Kidney (tissue), 14 donors: Measurements from ENCODE around the gene HOXC4. TPM values are rescaled to one million over a fixed set of nuclear protein-coding genes. Genes with fewer than 3 reads are reported as not detected.
A peak's percentile ranks its signal among the peaks of the same experiment; 100 is the strongest.

Experiments used
- DNase-seq, 5 donors: peaks; one replicate each; pipeline ENCODE4 v3.0.0-alpha.2; 2013 to 2020
- FAIRE-seq: peaks from 2 replicates; lab custom pipeline; 2012; peaks lifted over from hg19 to GRCh38; lab: Jason Lieb, UNC
- H3K27ac ChIP-seq, 2 donors: one replicate each; pipeline ENCODE4 v1.7.0; 2013; ENCODE audit warnings: low read depth in 2 of 2, low read length in 2 of 2, inconsistent platforms in 1 of 2
- H3K27me3 ChIP-seq: one replicate; pipeline ENCODE4 v1.7.1; 2013; ENCODE audit warnings: low read length, inconsistent platforms; ENCODE audit not compliant: control insufficient read depth, insufficient read depth
- H3K36me3 ChIP-seq, 3 donors: one replicate each; pipeline versions ENCODE4 v1.7.0 to v1.7.1; 2013; ENCODE audit warnings: low read length in 3 of 3, control low read depth in 1 of 3, inconsistent platforms in 1 of 3; ENCODE audit not compliant: insufficient read depth in 3 of 3, control insufficient read depth in 2 of 3
- H3K4me1 ChIP-seq, 3 donors: one replicate each; pipeline versions ENCODE4 v1.7.0 to v1.7.1; 2013; ENCODE audit warnings: low read length in 3 of 3, inconsistent platforms in 1 of 3, low read depth in 1 of 3; ENCODE audit not compliant: control insufficient read depth in 2 of 3, insufficient read depth in 2 of 3
- H3K4me3 ChIP-seq, 3 donors: one replicate each; pipeline versions ENCODE4 v1.7.0 to v1.8.1; 2013; ENCODE audit warnings: low read length in 3 of 3, control low read depth in 1 of 3, inconsistent platforms in 1 of 3
- H3K9ac ChIP-seq, 3 donors: one replicate each; pipeline versions ENCODE4 v1.7.0 to v1.7.1; 2013; ENCODE audit warnings: low read length in 3 of 3, control low read depth in 1 of 3, inconsistent platforms in 1 of 3
- H3K9me3 ChIP-seq, 3 donors: one replicate each; pipeline versions ENCODE4 v1.7.0 to v1.7.1; 2013; ENCODE audit warnings: low read length in 3 of 3, control low read depth in 1 of 3, inconsistent platforms in 1 of 3; ENCODE audit not compliant: control insufficient read depth in 2 of 3, insufficient read depth in 1 of 3
- intact Hi-C: fragments of 100-400 bp; cut with DNase I; formaldehyde crosslinking; loops from one replicate; pipeline ENCODE4 v1.11.1; 2022
- polyA plus RNA-seq: library from polyadenylated mRNA; stranded (reverse); fragments of 350-450 nt; fragmentation: Illumina TruSeq; extraction: RNeasy Lipid Tissue Mini Kit (QIAGEN cat#74804); gene quantifications from one replicate; pipeline ENCODE4 v1.2.3, GENCODE V29; 2014; ENCODE audit warnings: low read depth, low replicate concordance; ENCODE audit not compliant: insufficient read depth
- total RNA-seq: library from RNA; stranded (reverse); fragmentation: NEBNext Ultra II Directional; extraction: Animal tissue kit (Norgen Biotek cat#: 25700); gene quantifications from one replicate; pipeline ENCODE4 v1.2.1, GENCODE V29; 2021
- TF ChIP-seq, protein P1 (sequence below): IDR thresholded peaks from 3 replicates; pipeline ENCODE4 v1.5.1; 2012; ENCODE audit warnings: mild to moderate bottlenecking, moderate library complexity, borderline replicate concordance; ENCODE audit not compliant: insufficient read depth; ENCODE audit errors: extremely low read depth
- donor health status: control.
- donor health status: control.
- donor health status: control.
- donor health status: control.
- donor health status: control.
- donor health status: DM: yes; HTN: yes; CAD: no.
- donor health status: Normal renal cell carcinoma (clear cell type).

Gene HOXC4
- total and polyA plus RNA-seq, 2 donors from 2014 or later, result 13.9 to 24.5 TPM

DNA sequence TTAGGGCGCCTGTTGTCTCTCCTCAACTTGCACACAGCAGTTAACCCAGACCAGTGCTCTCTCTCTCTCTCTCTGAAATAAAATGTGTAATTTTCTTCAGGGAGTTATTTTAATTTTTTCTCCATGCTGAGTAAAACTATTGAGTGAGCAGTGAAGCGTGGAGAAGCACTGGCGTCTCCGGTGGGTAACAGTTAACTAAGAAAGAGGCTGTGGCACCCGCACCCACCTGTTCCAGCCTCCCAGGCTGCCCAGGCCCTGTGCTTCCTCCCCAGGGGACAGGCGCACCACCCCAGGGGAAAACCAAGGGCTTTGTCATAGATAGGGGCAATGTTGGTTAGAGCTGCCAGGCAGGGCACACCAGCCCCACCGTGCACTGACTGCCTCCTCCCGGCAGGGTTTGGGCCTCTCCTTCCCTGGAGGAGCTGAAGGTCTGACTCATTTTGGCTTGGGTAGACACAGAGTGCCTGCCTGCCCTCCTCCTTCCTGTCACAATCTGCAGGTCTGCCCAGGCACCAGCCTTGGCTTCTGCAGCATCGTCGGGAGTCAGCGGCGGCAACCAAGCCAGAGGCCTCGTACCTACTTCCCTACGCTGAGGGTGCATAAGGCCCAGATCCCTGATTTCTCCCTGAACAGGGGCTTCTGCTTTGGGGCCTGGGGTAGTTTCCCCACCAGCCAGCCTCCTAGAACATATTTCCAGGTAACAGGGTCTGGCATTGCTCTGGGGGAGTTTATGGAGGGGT lies 16.8 kb upstream of the HOXC4 start:
- intact Hi-C loops, result loop anchor here (10.0 kb wide), 1 partner anchor 98 kb away; no protein-coding TSS in a partner anchor

DNA sequence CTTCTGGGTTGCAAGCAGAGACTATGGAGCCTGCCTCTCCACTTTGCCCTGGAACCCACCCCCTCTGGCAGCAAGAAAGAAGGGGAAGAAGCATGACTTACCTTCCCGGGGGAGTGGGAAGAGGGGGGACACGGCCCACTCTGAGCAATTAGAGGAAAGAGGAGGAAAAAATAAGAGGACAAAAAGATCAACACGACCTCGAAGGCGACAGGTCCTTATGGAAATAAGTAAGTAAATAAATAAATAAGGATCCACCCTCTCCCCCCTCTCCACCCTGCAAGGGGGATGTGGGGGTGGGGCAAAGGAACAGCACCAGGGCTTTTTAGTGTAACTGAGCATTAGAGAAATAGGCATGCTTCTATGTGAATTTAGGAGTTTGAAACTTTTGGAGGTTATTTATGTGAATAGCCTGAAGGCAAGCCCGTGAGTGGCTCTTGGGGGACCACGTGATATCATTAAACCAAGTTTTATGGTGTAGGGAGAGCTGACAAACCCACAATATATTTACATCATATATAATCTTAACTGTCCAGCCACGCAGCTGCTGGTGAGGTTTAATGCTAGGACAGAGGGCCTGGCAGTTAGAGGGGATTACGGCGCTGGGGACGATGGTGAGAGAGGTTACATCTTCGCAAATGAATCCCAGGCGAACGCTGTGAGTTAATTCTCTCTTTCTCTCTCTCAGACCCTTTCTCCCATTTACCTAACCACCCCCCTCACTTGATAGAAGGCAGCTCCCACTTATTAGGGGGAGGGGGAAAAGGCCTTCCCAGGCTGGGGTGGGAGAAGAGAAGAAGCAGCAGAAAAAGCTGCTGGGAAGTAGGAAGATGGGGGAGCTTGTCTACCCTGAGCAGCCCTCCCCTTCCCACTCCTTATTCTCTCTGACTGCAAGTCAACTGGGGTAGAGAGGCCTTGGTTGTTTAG lies 16.0 kb upstream of the HOXC4 start:
- H3K36me3 ChIP-seq, result no peaks in the 10 kb centered on the region
- H3K27ac ChIP-seq, result no peak overlapping the region
- peak overlapping the region in 1 of 3 donors; percentile 48 for H3K4me3 ChIP-seq
- DNase-seq (peak; percentile 12 to 93 (median 75)), FAIRE-seq (no peak)
- peak overlapping the region in 2 of 3 donors; percentile 6 to 30 for H3K9ac ChIP-seq
- TF ChIP-seq, protein P1, sequence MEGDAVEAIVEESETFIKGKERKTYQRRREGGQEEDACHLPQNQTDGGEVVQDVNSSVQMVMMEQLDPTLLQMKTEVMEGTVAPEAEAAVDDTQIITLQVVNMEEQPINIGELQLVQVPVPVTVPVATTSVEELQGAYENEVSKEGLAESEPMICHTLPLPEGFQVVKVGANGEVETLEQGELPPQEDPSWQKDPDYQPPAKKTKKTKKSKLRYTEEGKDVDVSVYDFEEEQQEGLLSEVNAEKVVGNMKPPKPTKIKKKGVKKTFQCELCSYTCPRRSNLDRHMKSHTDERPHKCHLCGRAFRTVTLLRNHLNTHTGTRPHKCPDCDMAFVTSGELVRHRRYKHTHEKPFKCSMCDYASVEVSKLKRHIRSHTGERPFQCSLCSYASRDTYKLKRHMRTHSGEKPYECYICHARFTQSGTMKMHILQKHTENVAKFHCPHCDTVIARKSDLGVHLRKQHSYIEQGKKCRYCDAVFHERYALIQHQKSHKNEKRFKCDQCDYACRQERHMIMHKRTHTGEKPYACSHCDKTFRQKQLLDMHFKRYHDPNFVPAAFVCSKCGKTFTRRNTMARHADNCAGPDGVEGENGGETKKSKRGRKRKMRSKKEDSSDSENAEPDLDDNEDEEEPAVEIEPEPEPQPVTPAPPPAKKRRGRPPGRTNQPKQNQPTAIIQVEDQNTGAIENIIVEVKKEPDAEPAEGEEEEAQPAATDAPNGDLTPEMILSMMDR, result no peak
- H3K4me1 ChIP-seq, result peaks cover 5 to 44% (median 35%) of the 10 kb centered on the region in 3 donors
- H3K9me3 ChIP-seq, result no peaks in the 10 kb centered on the region
- H3K27me3 ChIP-seq, result no peaks in the 10 kb centered on the region
- intact Hi-C loops, result loop anchor here (10.0 kb wide), 1 partner anchor 97 kb away; no protein-coding TSS in a partner anchor

More for the DNA sequence above, 16.8 kb upstream of the HOXC4 start:
- Histone ChIP-seq H3K9me3 (no peaks in the 10 kb centered on the region), H3K27ac (peak overlapping the region; percentile 14 to 16), H3K4me1 (peaks cover 5 to 45% (median 35%) of the 10 kb centered on the region in 3 donors), H3K27me3 (no peaks in the 10 kb centered on the region), H3K36me3 (no peaks in the 10 kb centered on the region), H3K4me3 (no peak overlapping the region), H3K9ac (no peak overlapping the region)
- FAIRE-seq (no peak), DNase-seq (peak in 4 of 5 donors; percentile 40 to 87 (median 60))
- TF ChIP-seq, protein P1, result no peak

DNA sequence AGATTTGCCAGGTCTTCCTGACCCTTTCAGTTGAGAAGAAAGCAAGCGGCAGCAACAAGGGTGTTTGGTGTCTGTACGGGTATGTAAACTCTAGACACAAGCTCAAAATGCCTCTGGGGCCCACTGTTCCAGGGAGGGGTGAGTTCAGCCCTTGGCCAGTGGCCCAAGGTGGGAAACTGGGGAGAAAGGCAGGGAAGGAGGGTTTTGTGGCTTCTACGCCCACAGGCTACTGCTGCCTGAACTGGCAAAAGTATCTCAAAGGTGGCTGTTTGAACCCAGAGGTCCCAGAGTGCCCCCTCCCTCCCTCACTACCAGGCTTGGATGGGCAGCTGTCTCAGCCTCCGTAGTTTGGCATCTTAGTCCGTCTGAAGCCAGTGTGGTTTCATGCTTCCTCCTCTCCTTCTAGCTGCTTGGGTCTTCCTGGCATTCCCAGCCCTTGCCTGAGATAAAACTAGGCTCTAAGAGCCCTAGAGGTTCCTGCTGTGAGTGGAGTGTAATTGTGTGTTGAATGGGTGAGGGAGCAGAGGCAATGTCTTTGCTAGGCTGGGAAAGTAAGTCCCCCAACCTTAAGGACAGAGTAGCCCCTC lies 15.3 kb upstream of the HOXC4 start:
- peak in 3 of 5 donors; percentile 30 to 57 (median 34) for DNase-seq

More for the DNA sequence above, 15.3 kb upstream of the HOXC4 start:
- Histone ChIP-seq H3K9me3 (no peaks in the 10 kb centered on the region), H3K4me3 (peak overlapping the region in 1 of 3 donors; percentile 0), H3K27me3 (no peaks in the 10 kb centered on the region), H3K27ac (peak overlapping the region; percentile 51 to 55), H3K36me3 (no peaks in the 10 kb centered on the region), H3K9ac (peak overlapping the region in 2 of 3 donors; percentile 6 to 30), H3K4me1 (peaks cover 11 to 44% (median 35%) of the 10 kb centered on the region in 3 donors)
- TF ChIP-seq, protein P1, result no peak
- FAIRE-seq, result no peak
- intact Hi-C loops, result loop anchor here (10.0 kb wide), 1 partner anchor 96 kb away; no protein-coding TSS in a partner anchor
